GM18873 (cell line): Measurements from ENCODE around the gene RADX.

Experiments
- ATAC-seq: cut with Tn5 transposase; IDR thresholded peaks from one replicate; pipeline ENCODE4 v1.9.1; 2021; ENCODE audit warnings: mild to moderate bottlenecking, moderate library complexity, moderate number of reproducible peaks; ENCODE audit not compliant: unreplicated experiment, low FRiP score

RADX gene

GRCh38 chrX:106684207-106684606 is 72.4 kb downstream of the RADX start:
- ATAC-seq, result no peak

DNA sequence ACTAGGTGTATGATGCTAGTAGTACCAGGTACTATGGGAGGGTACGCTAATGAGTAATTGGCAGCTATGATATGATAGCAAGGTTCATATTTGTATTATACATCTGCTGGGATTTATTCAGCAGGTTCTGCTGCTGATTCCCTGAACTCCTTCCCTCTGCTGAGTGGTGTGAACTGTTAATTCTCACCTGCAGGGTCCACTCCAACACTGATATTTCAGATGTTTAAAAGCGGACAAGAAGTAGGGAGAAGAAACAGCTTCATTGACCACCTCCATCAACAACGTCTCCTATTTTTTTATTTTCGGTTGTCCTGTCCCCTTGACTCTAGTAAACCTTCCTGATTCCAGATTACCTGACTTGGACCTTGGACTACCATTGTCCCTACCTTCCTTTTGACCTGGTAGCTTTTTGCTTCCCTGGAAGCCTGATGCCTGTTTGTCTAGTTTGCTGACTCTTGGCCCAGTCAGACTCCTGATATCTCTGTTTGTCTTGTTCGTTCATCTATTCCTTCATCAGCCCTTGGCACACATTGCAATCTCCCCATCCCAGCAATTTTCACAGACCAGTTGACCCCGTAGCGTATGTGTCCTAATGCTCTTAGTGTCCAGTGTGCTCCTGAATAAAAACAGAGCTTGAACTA is 80.8 kb downstream of the RADX start:
- ATAC-seq, result no peak

DNA sequence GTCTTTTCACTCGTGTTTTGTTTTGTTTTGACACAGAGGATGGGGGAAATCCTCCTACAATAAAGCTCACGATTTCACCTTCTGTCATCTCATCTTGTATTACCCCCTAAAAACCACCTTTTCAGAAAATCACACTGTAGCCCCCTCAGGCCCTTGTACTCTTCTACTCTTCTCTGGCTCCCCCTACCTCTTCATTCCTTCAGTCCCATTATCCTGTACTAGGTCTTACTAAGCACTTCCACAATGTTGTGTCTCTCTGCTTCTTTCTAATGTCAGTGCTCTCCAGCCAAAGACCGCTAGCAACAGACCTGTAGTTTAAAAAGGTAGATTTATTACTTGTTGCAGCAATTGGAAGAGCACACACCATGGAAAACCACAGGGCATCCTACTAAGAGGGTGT is 84.7 kb downstream of the RADX start:
- ATAC-seq, result no peak

GRCh38 chrX:106698693-106699092 is 86.9 kb downstream of the RADX start:
- no peak for ATAC-seq

DNA sequence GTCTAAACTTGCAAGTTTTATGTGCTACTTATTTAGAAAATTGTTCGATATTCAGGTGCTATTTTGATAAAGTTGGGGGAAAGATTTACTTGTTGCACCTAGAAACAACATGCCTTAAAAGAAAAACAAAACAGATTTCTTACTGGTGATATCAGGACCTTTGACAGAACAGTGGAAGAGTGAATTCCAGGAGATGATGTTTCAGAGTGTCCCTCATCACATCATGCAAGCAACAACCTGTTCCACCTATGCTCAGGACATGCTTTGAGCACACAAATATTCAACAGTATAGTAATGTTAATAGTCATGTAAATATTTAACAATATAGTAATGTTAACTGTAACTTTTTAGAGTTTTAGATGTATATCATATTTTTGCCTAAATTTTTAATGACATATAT is 90.9 kb downstream of the RADX start:
- ATAC-seq, result no peak

GRCh38 chrX:106706466-106706865 is 94.7 kb downstream of the RADX start:
- ATAC-seq, result no peak

DNA sequence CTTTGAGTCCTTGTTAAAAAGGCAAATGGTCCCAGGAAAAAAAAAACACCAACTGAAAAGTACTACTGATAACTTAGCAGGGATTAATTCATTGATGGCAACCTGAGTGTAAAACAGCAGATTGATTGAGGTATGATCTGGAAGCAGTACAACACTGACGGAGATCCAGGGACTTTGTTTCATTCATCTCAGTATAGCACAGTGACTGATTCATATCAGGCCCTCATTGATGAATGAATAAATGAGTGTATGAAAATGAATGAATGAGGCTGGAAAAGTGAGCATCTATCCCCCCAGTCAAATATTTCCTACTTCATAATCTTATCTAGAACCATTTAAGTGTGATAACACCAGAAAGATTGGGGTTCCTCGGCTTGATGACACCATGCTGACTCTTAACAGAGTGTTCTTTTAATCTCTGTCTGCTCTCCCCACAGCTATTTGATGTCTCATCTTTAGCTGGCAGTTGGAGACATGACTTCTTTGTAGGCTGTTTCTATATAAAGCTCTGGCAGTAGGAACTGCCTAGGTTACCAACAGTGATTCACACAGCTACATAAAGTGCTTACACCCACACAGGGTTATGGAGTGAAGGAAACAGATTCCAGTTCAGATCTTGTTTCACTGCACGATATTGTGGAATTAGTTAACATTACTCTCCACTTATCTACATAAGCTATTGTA is 96.1 kb downstream of the RADX start:
- ATAC-seq, result no peak

DNA sequence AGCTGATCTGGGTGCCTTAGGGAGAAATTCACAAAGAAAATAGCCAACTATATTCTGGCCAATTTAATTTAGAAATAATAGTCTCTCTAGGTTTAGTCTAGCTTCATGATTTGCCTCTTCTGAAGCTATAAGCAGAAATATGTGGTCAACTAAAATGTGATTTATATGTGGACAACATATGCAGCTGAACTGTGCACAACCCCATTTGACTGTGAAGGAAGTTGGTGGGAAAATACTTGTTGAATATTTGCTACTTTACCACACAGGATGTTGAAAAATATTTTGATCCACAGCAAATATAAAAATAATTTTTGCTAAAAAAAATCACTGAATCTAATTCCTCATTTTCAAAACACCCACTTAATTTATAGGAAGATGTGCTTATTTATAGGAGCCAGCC is 99.0 kb downstream of the RADX start:
- no peak for ATAC-seq

GRCh38 chrX:106711375-106711774 is 99.6 kb downstream of the RADX start:
- no peak for ATAC-seq

DNA sequence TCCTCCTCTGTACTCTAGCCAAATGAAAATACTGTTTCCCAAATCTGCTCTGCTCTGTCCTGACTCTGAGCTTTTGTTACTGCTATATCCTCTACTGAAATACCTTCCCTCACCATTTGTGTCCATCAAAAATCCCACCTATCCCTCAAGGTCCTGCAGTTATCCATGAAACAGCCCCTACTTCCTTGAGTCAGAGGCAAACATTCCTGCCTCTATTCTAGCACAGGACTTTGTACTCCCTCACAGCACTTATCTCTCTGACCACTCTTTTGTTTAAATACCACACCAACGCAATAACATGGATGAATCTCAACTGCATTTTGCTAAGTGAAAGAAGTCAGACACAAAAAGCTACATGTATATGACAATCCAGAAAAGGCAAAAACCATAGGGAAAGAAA is 104.2 kb downstream of the RADX start:
- ATAC-seq, result no peak

DNA sequence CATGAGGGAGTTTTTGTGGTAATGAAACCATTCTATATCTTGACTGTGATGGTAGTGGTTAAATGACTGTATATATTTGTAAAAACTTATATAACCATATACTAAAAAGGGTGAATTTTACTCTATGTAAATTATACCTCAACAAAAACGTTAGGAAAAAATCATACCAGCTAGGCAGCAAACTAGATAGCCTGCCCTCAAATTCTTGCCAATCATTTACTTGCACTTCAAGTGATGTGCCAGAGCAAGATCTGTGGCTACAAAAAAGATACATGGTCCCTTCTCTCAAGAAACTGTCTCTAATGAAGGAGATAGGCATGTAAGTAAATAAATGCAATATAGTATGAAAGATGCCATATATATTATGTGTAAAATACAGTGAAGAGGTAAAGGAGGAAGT is 104.7 kb downstream of the RADX start:
- no peak for ATAC-seq

GRCh38 chrX:106718709-106719108 is 106.9 kb downstream of the RADX start:
- no peak for ATAC-seq

GRCh38 chrX:106725931-106726330 is 114.2 kb downstream of the RADX start:
- no peak for ATAC-seq

DNA sequence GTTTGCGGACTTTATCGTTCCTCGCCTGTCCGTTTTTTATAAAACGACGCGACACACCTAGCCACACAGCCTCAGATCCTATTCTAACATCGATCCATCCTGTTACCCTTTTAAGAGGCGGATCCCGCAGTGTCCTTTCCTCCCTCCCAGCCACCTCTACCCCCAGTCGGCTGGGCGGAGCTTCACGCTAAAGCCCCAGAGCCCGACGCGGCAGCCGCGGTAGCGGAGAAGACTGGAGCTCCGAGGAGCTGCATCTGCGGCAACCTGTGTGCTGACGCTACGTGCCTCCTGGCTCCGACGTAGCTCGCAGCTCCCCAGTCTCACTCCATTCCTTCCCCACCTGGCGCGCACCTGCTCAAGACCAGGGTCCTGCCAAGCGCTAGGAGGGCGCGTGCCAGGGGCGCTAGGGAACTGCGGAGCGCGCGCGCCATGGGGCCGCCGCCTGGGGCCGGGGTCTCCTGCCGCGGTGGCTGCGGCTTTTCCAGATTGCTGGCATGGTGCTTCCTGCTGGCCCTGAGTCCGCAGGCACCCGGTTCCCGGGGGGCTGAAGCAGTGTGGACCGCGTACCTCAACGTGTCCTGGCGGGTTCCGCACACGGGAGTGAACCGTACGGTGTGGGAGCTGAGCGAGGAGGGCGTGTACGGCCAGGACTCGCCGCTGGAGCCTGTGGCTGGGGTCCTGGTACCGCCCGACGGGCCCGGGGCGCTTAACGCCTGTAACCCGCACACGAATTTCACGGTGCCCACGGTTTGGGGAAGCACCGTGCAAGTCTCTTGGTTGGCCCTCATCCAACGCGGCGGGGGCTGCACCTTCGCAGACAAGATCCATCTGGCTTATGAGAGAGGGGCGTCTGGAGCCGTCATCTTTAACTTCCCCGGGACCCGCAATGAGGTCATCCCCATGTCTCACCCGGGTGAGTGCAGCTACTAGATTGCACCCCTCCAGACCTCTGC is 115.0 kb downstream of the RADX start, which contains the start of gene RNF128:
TSS of gene RNF128 (plus strand) at position 217 of the 953 bp plus-strand sequence. CDS start at position 430, 213 bp downstream.
- no peak for ATAC-seq

DNA sequence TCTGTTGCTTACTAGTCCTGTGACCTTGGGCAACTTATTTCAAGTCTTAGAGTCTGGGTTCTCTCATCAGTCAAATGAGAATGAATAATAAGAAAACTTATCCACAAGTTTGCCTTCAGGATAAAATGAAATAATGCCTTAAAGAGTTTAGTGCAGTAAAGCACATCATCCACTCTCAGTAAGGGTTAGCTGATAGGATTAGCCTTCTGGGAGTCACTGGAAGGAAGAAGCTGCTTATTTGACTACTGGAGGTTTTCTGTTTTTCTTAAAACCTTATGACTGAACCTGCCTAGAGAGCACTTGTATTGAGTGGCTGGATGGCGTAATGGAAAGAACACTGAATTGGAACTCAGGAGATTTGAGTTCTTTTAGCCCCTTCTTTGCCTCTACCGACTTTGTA is 116.6 kb downstream of the RADX start:
- no peak for ATAC-seq
